Measurements from ENCODE around the gene PRMT2.
A peak's percentile ranks its signal among the peaks of the same experiment; 100 is the strongest.
"Not testable (repeated sequence)": the region's sequence is repeated elsewhere in the genome, so short reads cannot be mapped to it uniquely, and the experiment has no call there.

The PRMT2 gene

GRCh38 chr21:46624050-46624449 is 11.4 kb upstream of the PRMT2 start:
- Histone ChIP-seq H3K27ac (ENCODE audit: insufficient read depth in 1 of 2, low read depth in 1 of 2, low read length in 2 of 2, poor library complexity in 1 of 2, severe bottlenecking in 2 of 2) (no peak overlapping the region), H3K9me3 (ENCODE audit: control extremely low read depth in 1 of 5, control insufficient read depth in 4 of 5, insufficient read depth in 2 of 5, low read depth in 1 of 5, low read length in 4 of 5) (peaks cover 0 to 26% (median 10%) of the 10 kb centered on the region in 5 experiments), H3K27me3 (replicated peaks in 2 of 5; ENCODE audit: control insufficient read depth in 4 of 5, insufficient read depth in 5 of 5, low read length in 4 of 5) (no peaks in the 10 kb centered on the region), H3K36me3 (ENCODE audit: control insufficient read depth in 4 of 4, insufficient read depth in 4 of 4, low read length in 3 of 4) (no peaks in the 10 kb centered on the region), H3K4me1 (ENCODE audit: control extremely low read depth in 1 of 4, control insufficient read depth in 4 of 4, insufficient read depth in 4 of 4, low read length in 3 of 4) (peaks cover 3 to 58% (median 32%) of the 10 kb centered on the region in 4 experiments), H3K4me3 (ENCODE audit: control insufficient read depth in 1 of 7, extremely low read depth in 1 of 7, insufficient read depth in 4 of 7, low read depth in 2 of 7, low read length in 6 of 7) (no peak overlapping the region)
- ChIA-PET CTCF (interaction anchor here (1.6 kb wide), 1 partner anchor 12 kb away, joined by 7 read pairs; the partner anchor contains the start of gene PRMT2), POLR2A (no interaction called here)
- DNase-seq, result no peak
- 83% methylated on average over 12 of the region's 16 CpGs for WGBS (ENCODE audit: insufficient coverage)

- ChIA-PET CTCF (interaction anchor here (1.2 kb wide), 1 partner anchor 39 kb away, joined by 3 read pairs; no protein-coding TSS in a partner anchor), POLR2A (no interaction called here)
- no peak overlapping the region for H3K27ac ChIP-seq (ENCODE audit: insufficient read depth in 1 of 2, low read depth in 1 of 2, low read length in 2 of 2, poor library complexity in 1 of 2, severe bottlenecking in 2 of 2)
- no peaks in the 10 kb centered on the region for H3K36me3 ChIP-seq (ENCODE audit: control insufficient read depth in 4 of 4, insufficient read depth in 4 of 4, low read length in 3 of 4)
- no peaks in the 10 kb centered on the region for H3K27me3 ChIP-seq (replicated peaks in 2 of 5; ENCODE audit: control insufficient read depth in 4 of 5, insufficient read depth in 5 of 5, low read length in 4 of 5)
- no peak overlapping the region for H3K4me3 ChIP-seq (ENCODE audit: control insufficient read depth in 1 of 7, extremely low read depth in 1 of 7, insufficient read depth in 4 of 7, low read depth in 2 of 7, low read length in 6 of 7)
- H3K4me1 ChIP-seq (ENCODE audit: control extremely low read depth in 1 of 4, control insufficient read depth in 4 of 4, insufficient read depth in 4 of 4, low read length in 3 of 4), result peaks cover 3 to 49% (median 30%) of the 10 kb centered on the region in 4 experiments
- H3K9me3 ChIP-seq (ENCODE audit: control extremely low read depth in 1 of 5, control insufficient read depth in 4 of 5, insufficient read depth in 2 of 5, low read depth in 1 of 5, low read length in 4 of 5), result peaks cover 0 to 23% (median 10%) of the 10 kb centered on the region in 5 experiments
- WGBS (ENCODE audit: insufficient coverage), result no CpG with 5 or more reads among the region's 1 CpG
- no peak for DNase-seq
Measured at GRCh38 chr21:46625759-46626158, 9.7 kb upstream of the PRMT2 start.

GRCh38 chr21:46626536-46626935 is 8.9 kb upstream of the PRMT2 start:
- H3K4me3 ChIP-seq (ENCODE audit: control insufficient read depth in 1 of 7, extremely low read depth in 1 of 7, insufficient read depth in 4 of 7, low read depth in 2 of 7, low read length in 6 of 7), result no peak overlapping the region
- WGBS (ENCODE audit: insufficient coverage), result 96% methylated on average over 7 of the region's 7 CpGs
- peaks cover 0 to 23% (median 10%) of the 10 kb centered on the region in 5 experiments for H3K9me3 ChIP-seq (ENCODE audit: control extremely low read depth in 1 of 5, control insufficient read depth in 4 of 5, insufficient read depth in 2 of 5, low read depth in 1 of 5, low read length in 4 of 5)
- no peak for DNase-seq
- CTCF ChIA-PET, result interaction anchor here (1.0 to 1.2 kb wide), 2 partner anchors 9 to 40 kb away, joined by 3 to 4 read pairs; partner anchors contain the start of gene PRMT2
- POLR2A ChIA-PET, result no interaction called here
- H3K36me3 ChIP-seq (ENCODE audit: control insufficient read depth in 4 of 4, insufficient read depth in 4 of 4, low read length in 3 of 4), result no peaks in the 10 kb centered on the region
- no peak overlapping the region for H3K27ac ChIP-seq (ENCODE audit: insufficient read depth in 1 of 2, low read depth in 1 of 2, low read length in 2 of 2, poor library complexity in 1 of 2, severe bottlenecking in 2 of 2)
- no peaks in the 10 kb centered on the region for H3K27me3 ChIP-seq (replicated peaks in 2 of 5; ENCODE audit: control insufficient read depth in 4 of 5, insufficient read depth in 5 of 5, low read length in 4 of 5)
- H3K4me1 ChIP-seq (ENCODE audit: control extremely low read depth in 1 of 4, control insufficient read depth in 4 of 4, insufficient read depth in 4 of 4, low read length in 3 of 4), result peaks cover 3 to 41% (median 22%) of the 10 kb centered on the region in 4 experiments

GRCh38 chr21:46626975-46627501 is 8.4 kb upstream of the PRMT2 start:
- ChIA-PET POLR2A (no interaction called here), CTCF (interaction anchor here (1.0 to 1.2 kb wide), 2 partner anchors 8 to 41 kb away, joined by 3 to 4 read pairs; partner anchors contain the start of gene PRMT2)
- Histone ChIP-seq H3K27ac (ENCODE audit: insufficient read depth in 1 of 2, low read depth in 1 of 2, low read length in 2 of 2, poor library complexity in 1 of 2, severe bottlenecking in 2 of 2) (no peak overlapping the region), H3K4me1 (ENCODE audit: control extremely low read depth in 1 of 4, control insufficient read depth in 4 of 4, insufficient read depth in 4 of 4, low read length in 3 of 4) (peaks cover 3 to 36% (median 17%) of the 10 kb centered on the region in 4 experiments), H3K36me3 (ENCODE audit: control insufficient read depth in 4 of 4, insufficient read depth in 4 of 4, low read length in 3 of 4) (no peaks in the 10 kb centered on the region), H3K4me3 (ENCODE audit: control insufficient read depth in 1 of 7, extremely low read depth in 1 of 7, insufficient read depth in 4 of 7, low read depth in 2 of 7, low read length in 6 of 7) (no peak overlapping the region), H3K9me3 (ENCODE audit: control extremely low read depth in 1 of 5, control insufficient read depth in 4 of 5, insufficient read depth in 2 of 5, low read depth in 1 of 5, low read length in 4 of 5) (peaks cover 0 to 23% (median 10%) of the 10 kb centered on the region in 5 experiments), H3K27me3 (replicated peaks in 2 of 5; ENCODE audit: control insufficient read depth in 4 of 5, insufficient read depth in 5 of 5, low read length in 4 of 5) (no peaks in the 10 kb centered on the region)
- peak in 1 of 3 donors; percentile 20 for DNase-seq
- WGBS (ENCODE audit: insufficient coverage), result 83% methylated on average over 2 of the region's 6 CpGs

GRCh38 chr21:46627726-46628125 is 7.7 kb upstream of the PRMT2 start:
- WGBS (ENCODE audit: insufficient coverage), result 99% methylated on average over 4 of the region's 4 CpGs
- ChIA-PET POLR2A (no interaction called here), CTCF (interaction anchor here (1.3 kb wide), 1 partner anchor 9 kb away, joined by 7 read pairs; no protein-coding TSS in a partner anchor)
- H3K4me3 ChIP-seq (ENCODE audit: control insufficient read depth in 1 of 7, extremely low read depth in 1 of 7, insufficient read depth in 4 of 7, low read depth in 2 of 7, low read length in 6 of 7), result no peak overlapping the region
- no peak overlapping the region for H3K27ac ChIP-seq (ENCODE audit: insufficient read depth in 1 of 2, low read depth in 1 of 2, low read length in 2 of 2, poor library complexity in 1 of 2, severe bottlenecking in 2 of 2)
- no peaks in the 10 kb centered on the region for H3K36me3 ChIP-seq (ENCODE audit: control insufficient read depth in 4 of 4, insufficient read depth in 4 of 4, low read length in 3 of 4)
- DNase-seq, result no peak
- H3K9me3 ChIP-seq (ENCODE audit: control extremely low read depth in 1 of 5, control insufficient read depth in 4 of 5, insufficient read depth in 2 of 5, low read depth in 1 of 5, low read length in 4 of 5), result peaks cover 0 to 23% (median 10%) of the 10 kb centered on the region in 5 experiments
- H3K4me1 ChIP-seq (ENCODE audit: control extremely low read depth in 1 of 4, control insufficient read depth in 4 of 4, insufficient read depth in 4 of 4, low read length in 3 of 4), result peaks cover under 1 to 30% (median 11%) of the 10 kb centered on the region in 4 experiments
- no peaks in the 10 kb centered on the region for H3K27me3 ChIP-seq (replicated peaks in 2 of 5; ENCODE audit: control insufficient read depth in 4 of 5, insufficient read depth in 5 of 5, low read length in 4 of 5)

- no peak for DNase-seq
- H3K36me3 ChIP-seq (ENCODE audit: control insufficient read depth in 4 of 4, insufficient read depth in 4 of 4, low read length in 3 of 4), result no peaks in the 10 kb centered on the region
- H3K27me3 ChIP-seq (replicated peaks in 2 of 5; ENCODE audit: control insufficient read depth in 4 of 5, insufficient read depth in 5 of 5, low read length in 4 of 5), result no peaks in the 10 kb centered on the region
- H3K9me3 ChIP-seq (ENCODE audit: control extremely low read depth in 1 of 5, control insufficient read depth in 4 of 5, insufficient read depth in 2 of 5, low read depth in 1 of 5, low read length in 4 of 5), result peaks cover 0 to 23% (median 10%) of the 10 kb centered on the region in 5 experiments
- 96% methylated on average over 6 of the region's 6 CpGs for WGBS (ENCODE audit: insufficient coverage)
- H3K4me3 ChIP-seq (ENCODE audit: control insufficient read depth in 1 of 7, extremely low read depth in 1 of 7, insufficient read depth in 4 of 7, low read depth in 2 of 7, low read length in 6 of 7), result no peak overlapping the region
- CTCF ChIA-PET, result interaction anchor here (1.3 kb wide), 1 partner anchor 10 kb away, joined by 7 read pairs; no protein-coding TSS in a partner anchor
- H3K27ac ChIP-seq (ENCODE audit: insufficient read depth in 1 of 2, low read depth in 1 of 2, low read length in 2 of 2, poor library complexity in 1 of 2, severe bottlenecking in 2 of 2), result no peak overlapping the region
- peaks cover 0 to 23% (median 5%) of the 10 kb centered on the region in 4 experiments for H3K4me1 ChIP-seq (ENCODE audit: control extremely low read depth in 1 of 4, control insufficient read depth in 4 of 4, insufficient read depth in 4 of 4, low read length in 3 of 4)
- POLR2A ChIA-PET, result no interaction called here
Measured at GRCh38 chr21:46628868-46629267, 6.6 kb upstream of the PRMT2 start.

GRCh38 chr21:46630915-46631314 is 4.6 kb upstream of the PRMT2 start:
- H3K4me3 ChIP-seq (ENCODE audit: control insufficient read depth in 1 of 7, extremely low read depth in 1 of 7, insufficient read depth in 4 of 7, low read depth in 2 of 7, low read length in 6 of 7); H3K27ac ChIP-seq (ENCODE audit: insufficient read depth in 1 of 2, low read depth in 1 of 2, low read length in 2 of 2, poor library complexity in 1 of 2, severe bottlenecking in 2 of 2); POLR2A ChIA-PET; CTCF ChIA-PET; H3K36me3 ChIP-seq (ENCODE audit: control insufficient read depth in 4 of 4, insufficient read depth in 4 of 4, low read length in 3 of 4); H3K27me3 ChIP-seq (replicated peaks in 2 of 5; ENCODE audit: control insufficient read depth in 4 of 5, insufficient read depth in 5 of 5, low read length in 4 of 5); DNase-seq: not testable (repeated sequence)
- Histone ChIP-seq H3K9me3 (ENCODE audit: control extremely low read depth in 1 of 5, control insufficient read depth in 4 of 5, insufficient read depth in 2 of 5, low read depth in 1 of 5, low read length in 4 of 5) (peaks cover 0 to 14% (median 8%) of the 10 kb centered on the region in 5 experiments), H3K4me1 (ENCODE audit: control extremely low read depth in 1 of 4, control insufficient read depth in 4 of 4, insufficient read depth in 4 of 4, low read length in 3 of 4) (peaks cover 6 to 31% (median 12%) of the 10 kb centered on the region in 4 experiments)
- no CpG with 5 or more reads among the region's 2 CpGs for WGBS (ENCODE audit: insufficient coverage)
